Right atrium auricular region (tissue), 2 donors: Measurements from ENCODE around the gene TRIP4. TPM values are rescaled to one million over a fixed set of nuclear protein-coding genes. Genes with fewer than 3 reads are reported as not detected.
"Not testable (repeated sequence)": the region's sequence is repeated elsewhere in the genome, so short reads cannot be mapped to it uniquely, and the experiment has no call there.

Source experiments
- DNase-seq: peaks from one replicate; pipeline ENCODE4 v3.0.0-alpha.2; 2019; ENCODE audit warnings: low spot score
- H3K27ac ChIP-seq, 2 donors: fragments of 200-600 bp; sonication (generic); 1 replicate in 1 of 2; 2 replicates in 1 of 2; pipeline ENCODE4 v1.5.1; 2016 to 2019
- H3K27me3 ChIP-seq, 2 donors: fragments of 200-600 bp; sonication (generic); one replicate each; pipeline versions ENCODE4 v1.5.1 to v1.6.0; 2017 to 2019
- H3K36me3 ChIP-seq: fragments of 200-600 bp; sonication (generic); one replicate; pipeline ENCODE4 v1.5.1; 2016
- H3K4me1 ChIP-seq, 2 donors: fragments of 200-600 bp; sonication (generic); one replicate each; pipeline versions ENCODE4 v1.5.1 to v1.6.0; 2017 to 2019
- H3K4me3 ChIP-seq, 2 donors: fragments of 200-600 bp; sonication (generic); 1 replicate in 1 of 2; 2 replicates in 1 of 2; pipeline ENCODE4 v1.5.1; 2017 to 2019; ENCODE audit warnings: mild to moderate bottlenecking in 1 of 2, moderate library complexity in 1 of 2
- H3K9me3 ChIP-seq, 2 donors: fragments of 200-600 bp; sonication (generic); one replicate each; pipeline ENCODE4 v1.5.1; 2019
- total RNA-seq, 2 donors: library from RNA; depleted of rRNA; stranded (reverse); fragments of >200 nt; gene quantifications; one replicate each; pipeline ENCODE4 v1.1.0, GENCODE V29; 2016
- TF ChIP-seq, protein P1 (sequence below), 2 donors: fragments of 200-600 bp; sonication (generic); IDR thresholded peaks; one replicate each; pipeline ENCODE4 v1.5.1; 2019; ENCODE audit warnings: antibody characterized with exemption in 2 of 2

The TRIP4 gene
- total RNA-seq, 2 donors from 2014 or later = 7.8 to 8.7 TPM

GRCh38 chr15:64344651-64345294 lies 42.9 kb upstream of the TRIP4 start:
- no peak for DNase-seq
- Histone ChIP-seq H3K36me3 (no peaks in the 10 kb centered on the region), H3K4me1 (no peaks in the 10 kb centered on the region), H3K27me3 (no peaks in the 10 kb centered on the region), H3K9me3 (no peaks in the 10 kb centered on the region), H3K4me3 (no peak overlapping the region), H3K27ac (no peak overlapping the region)
- TF ChIP-seq, protein P1, sequence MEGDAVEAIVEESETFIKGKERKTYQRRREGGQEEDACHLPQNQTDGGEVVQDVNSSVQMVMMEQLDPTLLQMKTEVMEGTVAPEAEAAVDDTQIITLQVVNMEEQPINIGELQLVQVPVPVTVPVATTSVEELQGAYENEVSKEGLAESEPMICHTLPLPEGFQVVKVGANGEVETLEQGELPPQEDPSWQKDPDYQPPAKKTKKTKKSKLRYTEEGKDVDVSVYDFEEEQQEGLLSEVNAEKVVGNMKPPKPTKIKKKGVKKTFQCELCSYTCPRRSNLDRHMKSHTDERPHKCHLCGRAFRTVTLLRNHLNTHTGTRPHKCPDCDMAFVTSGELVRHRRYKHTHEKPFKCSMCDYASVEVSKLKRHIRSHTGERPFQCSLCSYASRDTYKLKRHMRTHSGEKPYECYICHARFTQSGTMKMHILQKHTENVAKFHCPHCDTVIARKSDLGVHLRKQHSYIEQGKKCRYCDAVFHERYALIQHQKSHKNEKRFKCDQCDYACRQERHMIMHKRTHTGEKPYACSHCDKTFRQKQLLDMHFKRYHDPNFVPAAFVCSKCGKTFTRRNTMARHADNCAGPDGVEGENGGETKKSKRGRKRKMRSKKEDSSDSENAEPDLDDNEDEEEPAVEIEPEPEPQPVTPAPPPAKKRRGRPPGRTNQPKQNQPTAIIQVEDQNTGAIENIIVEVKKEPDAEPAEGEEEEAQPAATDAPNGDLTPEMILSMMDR (IDR thresholded peaks at IDR 0.05) = no peak

DNA sequence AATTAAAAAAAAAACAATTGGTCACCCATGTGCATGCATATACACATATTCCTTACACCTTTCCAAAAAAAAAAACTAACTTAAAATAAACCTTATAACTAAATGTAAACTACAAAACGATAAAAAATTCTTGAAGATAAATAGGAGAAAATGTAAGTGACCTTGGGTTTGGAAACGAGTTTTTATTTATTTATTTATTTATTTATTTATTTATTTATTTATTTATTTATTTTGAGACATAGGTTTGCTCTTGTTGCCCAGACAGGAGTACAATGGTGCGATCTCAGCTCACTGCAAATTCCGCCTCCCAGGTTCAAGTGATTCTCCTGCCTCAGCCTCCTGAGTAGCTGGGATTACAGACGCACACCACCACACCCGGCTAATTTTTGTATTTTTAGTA lies 41.4 kb upstream of the TRIP4 start:
- DNase-seq, H3K4me1 ChIP-seq, H3K27me3 ChIP-seq, H3K9me3 ChIP-seq, H3K4me3 ChIP-seq, H3K36me3 ChIP-seq, H3K27ac ChIP-seq: not testable (repeated sequence)

DNA sequence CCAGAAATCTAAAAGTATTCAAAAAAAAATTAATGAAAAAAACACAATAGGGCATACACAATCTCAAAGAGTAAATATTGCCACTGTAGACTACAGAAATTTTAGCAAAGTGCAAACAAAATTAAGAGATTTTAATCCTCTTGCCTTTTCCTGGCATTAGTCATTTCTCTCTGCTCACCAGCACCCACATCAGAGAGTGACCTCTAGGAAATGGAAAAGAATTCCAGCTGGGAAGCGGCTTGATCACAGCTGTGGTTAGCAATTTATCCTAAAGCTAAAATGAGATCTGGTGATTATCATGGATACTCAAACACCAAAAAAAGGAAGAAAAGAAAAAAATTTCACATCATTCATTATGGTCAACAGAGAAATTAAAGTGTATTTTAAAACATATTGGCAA lies 39.2 kb upstream of the TRIP4 start:
- Histone ChIP-seq H3K36me3 (no peaks in the 10 kb centered on the region), H3K9me3 (no peaks in the 10 kb centered on the region), H3K4me1 (peaks cover 0 to 5% of the 10 kb centered on the region in 2 donors), H3K4me3 (no peak overlapping the region), H3K27me3 (no peaks in the 10 kb centered on the region), H3K27ac (no peak overlapping the region)
- DNase-seq = no peak
- TF ChIP-seq, protein P1 (IDR thresholded peaks at IDR 0.05) = no peak

- TF ChIP-seq, protein P1 (IDR thresholded peaks at IDR 0.05) = no peak
- H3K27ac ChIP-seq = no peak overlapping the region
- no peaks in the 10 kb centered on the region for H3K9me3 ChIP-seq
- H3K36me3 ChIP-seq = no peaks in the 10 kb centered on the region
- peaks cover 0 to 5% of the 10 kb centered on the region in 2 donors for H3K4me1 ChIP-seq
- no peak overlapping the region for H3K4me3 ChIP-seq
- H3K27me3 ChIP-seq = no peaks in the 10 kb centered on the region
- DNase-seq = no peak
Measured at GRCh38 chr15:64349375-64349774, 38.3 kb upstream of the TRIP4 start.

- no peak overlapping the region for H3K4me3 ChIP-seq
Measured at GRCh38 chr15:64351265-64351664, 36.4 kb upstream of the TRIP4 start.

GRCh38 chr15:64354688-64355344 lies 32.8 kb upstream of the TRIP4 start:
- H3K36me3 ChIP-seq = no peaks in the 10 kb centered on the region
- peak overlapping the region in 1 of 2 donors; percentile 78 for H3K27ac ChIP-seq
- peak overlapping the region; percentile 86 to 99 for H3K4me3 ChIP-seq
- H3K27me3 ChIP-seq = no peaks in the 10 kb centered on the region
- H3K9me3 ChIP-seq = no peaks in the 10 kb centered on the region
- TF ChIP-seq, protein P1 (IDR thresholded peaks at IDR 0.05) = no peak
- DNase-seq = no peak
- H3K4me1 ChIP-seq = peaks cover 0 to 22% of the 10 kb centered on the region in 2 donors

More at GRCh38 chr15:64351265-64351664, 36.4 kb upstream of the TRIP4 start:
- no peaks in the 10 kb centered on the region for H3K9me3 ChIP-seq
- H3K27me3 ChIP-seq = no peaks in the 10 kb centered on the region
- no peak for DNase-seq
- H3K4me1 ChIP-seq = peaks cover 0 to 14% of the 10 kb centered on the region in 2 donors
- H3K27ac ChIP-seq = no peak overlapping the region
- H3K36me3 ChIP-seq = no peaks in the 10 kb centered on the region
- TF ChIP-seq, protein P1 (IDR thresholded peaks at IDR 0.05) = no peak
